ENCODE results near the gene TPTE2.
"Not testable (repeated sequence)": the region's sequence is repeated elsewhere in the genome, so short reads cannot be mapped to it uniquely, and the experiment has no call there.

DNA sequence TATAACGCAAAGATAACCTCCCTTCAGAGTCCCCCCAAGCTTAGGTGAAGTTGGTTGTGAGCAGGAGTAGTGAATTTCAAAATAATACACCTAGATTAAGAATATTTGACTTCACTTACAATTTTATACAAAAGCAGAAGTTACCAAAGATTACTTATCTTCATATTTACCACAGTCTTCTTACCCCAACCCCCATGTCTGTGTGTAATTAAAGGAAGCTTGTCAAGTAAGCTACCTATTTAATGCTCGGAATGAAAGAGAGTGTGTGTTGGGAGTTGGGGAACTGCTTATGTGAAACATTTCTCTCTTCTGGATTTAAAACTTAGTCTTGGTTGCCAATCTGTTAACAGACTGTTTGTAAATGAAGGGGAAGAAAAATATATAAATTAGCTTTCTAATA is 139.1 kb downstream of the TPTE2 start:
- TF ChIP-seq, protein P1, sequence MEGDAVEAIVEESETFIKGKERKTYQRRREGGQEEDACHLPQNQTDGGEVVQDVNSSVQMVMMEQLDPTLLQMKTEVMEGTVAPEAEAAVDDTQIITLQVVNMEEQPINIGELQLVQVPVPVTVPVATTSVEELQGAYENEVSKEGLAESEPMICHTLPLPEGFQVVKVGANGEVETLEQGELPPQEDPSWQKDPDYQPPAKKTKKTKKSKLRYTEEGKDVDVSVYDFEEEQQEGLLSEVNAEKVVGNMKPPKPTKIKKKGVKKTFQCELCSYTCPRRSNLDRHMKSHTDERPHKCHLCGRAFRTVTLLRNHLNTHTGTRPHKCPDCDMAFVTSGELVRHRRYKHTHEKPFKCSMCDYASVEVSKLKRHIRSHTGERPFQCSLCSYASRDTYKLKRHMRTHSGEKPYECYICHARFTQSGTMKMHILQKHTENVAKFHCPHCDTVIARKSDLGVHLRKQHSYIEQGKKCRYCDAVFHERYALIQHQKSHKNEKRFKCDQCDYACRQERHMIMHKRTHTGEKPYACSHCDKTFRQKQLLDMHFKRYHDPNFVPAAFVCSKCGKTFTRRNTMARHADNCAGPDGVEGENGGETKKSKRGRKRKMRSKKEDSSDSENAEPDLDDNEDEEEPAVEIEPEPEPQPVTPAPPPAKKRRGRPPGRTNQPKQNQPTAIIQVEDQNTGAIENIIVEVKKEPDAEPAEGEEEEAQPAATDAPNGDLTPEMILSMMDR (conservative IDR thresholded peaks at IDR 0.05; ENCODE audit: low read depth in 2 of 2), result not testable (repeated sequence)
- not testable (repeated sequence) for TF ChIP-seq POLR2AphosphoS5 (IDR thresholded peaks at IDR 0.05; ENCODE audit: low read depth)
